Endothelial cell (in vitro differentiated cells): ENCODE results near the gene SSTR3. TPM values are rescaled to one million over a fixed set of nuclear protein-coding genes. Genes with fewer than 3 reads are reported as not detected.

Experiments used
- DNase-seq: peaks from one replicate; pipeline ENCODE4 v3.0.0; 2021; ENCODE audit warnings: low spot score
- H3K27ac Mint-ChIP-seq: one replicate; pipeline ENCODE4 v1.8.0; 2021; ENCODE audit warnings: mixed read lengths, inconsistent platforms; ENCODE audit not compliant: unreplicated experiment
- H3K27me3 Mint-ChIP-seq: one replicate; pipeline ENCODE4 v1.8.0; 2021; ENCODE audit warnings: mild to moderate bottlenecking, moderate library complexity, mixed read lengths, inconsistent platforms; ENCODE audit not compliant: unreplicated experiment
- H3K36me3 Mint-ChIP-seq: one replicate; pipeline ENCODE4 v1.8.0; 2021; ENCODE audit warnings: mild to moderate bottlenecking, low read depth, mixed read lengths, inconsistent platforms; ENCODE audit not compliant: unreplicated experiment
- H3K4me1 Mint-ChIP-seq: one replicate; pipeline ENCODE4 v1.8.0; 2021; ENCODE audit warnings: mild to moderate bottlenecking, mixed read lengths, inconsistent platforms; ENCODE audit not compliant: unreplicated experiment
- H3K4me3 Mint-ChIP-seq: one replicate; pipeline ENCODE4 v1.8.0; 2021; ENCODE audit warnings: mild to moderate bottlenecking, mixed read lengths, inconsistent platforms; ENCODE audit not compliant: unreplicated experiment
- H3K9me3 Mint-ChIP-seq: one replicate; pipeline ENCODE4 v1.8.0; 2021; ENCODE audit warnings: mixed read lengths, inconsistent platforms; ENCODE audit not compliant: unreplicated experiment
- CTCF ChIP-seq: fragments of 200-600 bp; sonication (generic); IDR thresholded peaks from one replicate; pipeline ENCODE4 v1.5.0; 2021; ENCODE audit warnings: antibody characterized with exemption; ENCODE audit not compliant: unreplicated experiment
- total RNA-seq: library from RNA; stranded (reverse); fragmentation: NEBNext Ultra II Directional; extraction: Animal tissue kit (Norgen Biotek cat#: 25700); gene quantifications from one replicate; pipeline ENCODE4 v1.2.1, GENCODE V29; 2021; ENCODE audit not compliant: unreplicated experiment

The SSTR3 gene
- total RNA-seq, 1 donor from 2014 or later, result 0.13 TPM

- no peak for TF ChIP-seq CTCF
- Mint-ChIP-seq H3K36me3 (peaks cover 10% of the 10 kb centered on the region), H3K4me1 (peaks cover 4% of the 10 kb centered on the region), H3K27me3 (peaks cover 6% of the 10 kb centered on the region), H3K4me3 (no peak overlapping the region), H3K9me3 (peaks cover 4% of the 10 kb centered on the region), H3K27ac (no peak overlapping the region)
- DNase-seq, result no peak
Measured at GRCh38 chr22:37221424-37222333, 9.4 kb upstream of the SSTR3 start.

- H3K27ac Mint-ChIP-seq, result peak overlapping the region; percentile 54
Measured at GRCh38 chr22:37220543-37220981, 8.3 kb upstream of the SSTR3 start.

GRCh38 chr22:37219533-37219932, 7.3 kb upstream of the SSTR3 start:
- H3K27me3 Mint-ChIP-seq, result no peaks in the 10 kb centered on the region
- H3K36me3 Mint-ChIP-seq, result peaks cover 4% of the 10 kb centered on the region
- no peak for DNase-seq
- H3K27ac Mint-ChIP-seq, result no peak overlapping the region
- H3K4me3 Mint-ChIP-seq, result no peak overlapping the region
- no peaks in the 10 kb centered on the region for H3K9me3 Mint-ChIP-seq
- TF ChIP-seq CTCF, result no peak
- peaks cover 10% of the 10 kb centered on the region for H3K4me1 Mint-ChIP-seq

More at GRCh38 chr22:37220543-37220981, 8.3 kb upstream of the SSTR3 start:
- Mint-ChIP-seq H3K4me1 (peaks cover 10% of the 10 kb centered on the region), H3K27me3 (peaks cover 6% of the 10 kb centered on the region), H3K9me3 (peaks cover 4% of the 10 kb centered on the region), H3K36me3 (peaks cover 10% of the 10 kb centered on the region), H3K4me3 (no peak overlapping the region)
- DNase-seq, result no peak
- no peak for TF ChIP-seq CTCF

- Mint-ChIP-seq H3K27ac (no peak overlapping the region), H3K27me3 (peaks cover under 1% of the 10 kb centered on the region), H3K9me3 (no peaks in the 10 kb centered on the region), H3K36me3 (no peaks in the 10 kb centered on the region), H3K4me1 (peaks cover 10% of the 10 kb centered on the region), H3K4me3 (no peak overlapping the region)
- TF ChIP-seq CTCF, result no peak
- DNase-seq, result no peak
Measured at GRCh38 chr22:37218771-37219411, 6.6 kb upstream of the SSTR3 start.

- no peak for TF ChIP-seq CTCF
- Mint-ChIP-seq H3K4me1 (peaks cover 10% of the 10 kb centered on the region), H3K4me3 (no peak overlapping the region), H3K27ac (no peak overlapping the region), H3K27me3 (peaks cover 3% of the 10 kb centered on the region), H3K9me3 (no peaks in the 10 kb centered on the region), H3K36me3 (no peaks in the 10 kb centered on the region)
- DNase-seq, result no peak
Measured at GRCh38 chr22:37218399-37218770, 6.1 kb upstream of the SSTR3 start.
